Measurements from ENCODE around the gene CA10. TPM values are rescaled to one million over a fixed set of nuclear protein-coding genes. Genes with fewer than 3 reads are reported as not detected.

CA10 gene
- total RNA-seq, 2 donors from 2014 or later, result 0.26 TPM; not detected in 1

DNA sequence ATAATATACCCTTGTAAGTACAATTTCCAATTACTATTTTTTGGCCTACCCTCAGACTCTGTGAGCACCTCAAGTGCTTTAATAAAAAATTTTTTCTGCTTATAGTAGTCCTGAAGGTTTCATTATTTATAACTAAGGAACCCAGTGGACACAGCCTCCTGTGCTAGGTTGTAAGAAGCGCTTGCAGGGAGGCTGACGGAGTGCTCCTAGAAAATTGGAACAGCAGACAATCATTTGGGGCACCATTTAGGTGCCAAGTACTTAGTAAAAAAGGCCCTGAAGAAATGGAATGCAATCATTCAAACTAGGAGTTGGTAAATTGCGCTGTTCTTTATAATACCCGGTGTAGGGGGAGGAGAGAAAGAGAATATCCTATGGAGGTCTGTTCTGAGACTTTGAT, 19.8 kb downstream of the CA10 start:
- H3K9me3 ChIP-seq, result no peaks in the 10 kb centered on the region
- DNase-seq (no peak), ATAC-seq (no peak)
- WGBS, 2 donors, result 85 to 87% methylated on average over 4 of the region's 4 CpGs
- TF ChIP-seq, protein P1, sequence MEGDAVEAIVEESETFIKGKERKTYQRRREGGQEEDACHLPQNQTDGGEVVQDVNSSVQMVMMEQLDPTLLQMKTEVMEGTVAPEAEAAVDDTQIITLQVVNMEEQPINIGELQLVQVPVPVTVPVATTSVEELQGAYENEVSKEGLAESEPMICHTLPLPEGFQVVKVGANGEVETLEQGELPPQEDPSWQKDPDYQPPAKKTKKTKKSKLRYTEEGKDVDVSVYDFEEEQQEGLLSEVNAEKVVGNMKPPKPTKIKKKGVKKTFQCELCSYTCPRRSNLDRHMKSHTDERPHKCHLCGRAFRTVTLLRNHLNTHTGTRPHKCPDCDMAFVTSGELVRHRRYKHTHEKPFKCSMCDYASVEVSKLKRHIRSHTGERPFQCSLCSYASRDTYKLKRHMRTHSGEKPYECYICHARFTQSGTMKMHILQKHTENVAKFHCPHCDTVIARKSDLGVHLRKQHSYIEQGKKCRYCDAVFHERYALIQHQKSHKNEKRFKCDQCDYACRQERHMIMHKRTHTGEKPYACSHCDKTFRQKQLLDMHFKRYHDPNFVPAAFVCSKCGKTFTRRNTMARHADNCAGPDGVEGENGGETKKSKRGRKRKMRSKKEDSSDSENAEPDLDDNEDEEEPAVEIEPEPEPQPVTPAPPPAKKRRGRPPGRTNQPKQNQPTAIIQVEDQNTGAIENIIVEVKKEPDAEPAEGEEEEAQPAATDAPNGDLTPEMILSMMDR (IDR thresholded peaks at IDR 0.05), result no peak
- no peak for TF ChIP-seq POLR2A (IDR thresholded peaks at IDR 0.05)
- intact Hi-C loops (cut with DNase I), result no loop called here
- no peak overlapping the region for H3K27ac ChIP-seq
- no peaks in the 10 kb centered on the region for H3K36me3 ChIP-seq (replicated peaks in 1 of 2; ENCODE audit: insufficient read depth in 1 of 2, low read depth in 2 of 2)
- H3K4me1 ChIP-seq, result no peaks in the 10 kb centered on the region
- no peak overlapping the region for H3K4me3 ChIP-seq
- no peaks in the 10 kb centered on the region for H3K27me3 ChIP-seq

DNA sequence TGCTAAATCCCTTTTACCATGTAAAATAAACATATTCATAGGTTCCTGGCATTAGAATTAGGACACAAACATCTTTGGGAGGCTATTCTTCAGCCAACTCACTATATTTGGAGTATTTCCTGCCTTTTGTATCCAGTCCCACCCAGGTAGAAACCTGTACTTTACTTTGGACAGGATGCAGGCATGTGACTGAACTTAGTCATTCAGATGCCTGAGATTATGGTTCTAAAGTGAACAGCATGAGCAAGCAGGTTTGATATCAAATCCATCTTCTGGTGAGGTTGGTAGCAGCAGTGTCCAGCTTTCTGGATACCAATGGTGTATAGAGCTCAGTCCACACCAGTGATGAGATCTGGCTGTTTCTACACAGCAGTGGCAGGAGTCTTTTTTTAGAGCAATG, 20.2 kb downstream of the CA10 start:
- Histone ChIP-seq H3K36me3 (replicated peaks in 1 of 2; ENCODE audit: insufficient read depth in 1 of 2, low read depth in 2 of 2) (no peaks in the 10 kb centered on the region), H3K4me3 (no peak overlapping the region), H3K9me3 (no peaks in the 10 kb centered on the region), H3K27me3 (no peaks in the 10 kb centered on the region), H3K27ac (no peak overlapping the region), H3K4me1 (no peaks in the 10 kb centered on the region)
- DNase-seq (no peak), ATAC-seq (no peak)
- TF ChIP-seq POLR2A (IDR thresholded peaks at IDR 0.05), result no peak
- TF ChIP-seq, protein P1 (IDR thresholded peaks at IDR 0.05), result no peak
- intact Hi-C loops (cut with DNase I), result no loop called here

DNA sequence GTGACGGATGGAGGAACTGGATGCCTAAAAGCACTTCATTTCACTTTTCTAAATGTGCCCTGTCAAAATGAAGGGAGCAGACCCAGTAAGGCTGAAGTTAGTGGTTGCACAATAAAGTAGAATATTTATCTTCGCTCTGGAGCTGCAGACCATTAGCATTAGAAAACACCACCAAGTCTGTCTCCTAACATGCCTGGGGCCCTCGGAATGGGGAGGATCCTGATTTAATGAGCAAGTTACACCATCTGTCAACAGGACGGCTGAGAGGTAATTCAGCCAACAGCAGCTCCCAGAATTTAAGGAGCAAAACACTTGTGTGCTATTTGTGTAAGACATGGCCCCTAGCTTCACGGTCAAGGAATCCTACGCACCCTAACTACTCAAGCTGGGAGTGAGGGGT, 22.3 kb downstream of the CA10 start:
- no peaks in the 10 kb centered on the region for H3K9me3 ChIP-seq
- H3K27ac ChIP-seq, result no peak overlapping the region
- H3K36me3 ChIP-seq (replicated peaks in 1 of 2; ENCODE audit: insufficient read depth in 1 of 2, low read depth in 2 of 2), result no peaks in the 10 kb centered on the region
- ATAC-seq (no peak), DNase-seq (no peak)
- no peak overlapping the region for H3K4me3 ChIP-seq
- 46 to 55% methylated on average over 6 of the region's 6 CpGs for WGBS, 2 donors
- no peaks in the 10 kb centered on the region for H3K4me1 ChIP-seq
- no peak for TF ChIP-seq POLR2A (IDR thresholded peaks at IDR 0.05)
- TF ChIP-seq, protein P1 (IDR thresholded peaks at IDR 0.05), result no peak
- intact Hi-C loops (cut with DNase I), result no loop called here
- no peaks in the 10 kb centered on the region for H3K27me3 ChIP-seq

DNA sequence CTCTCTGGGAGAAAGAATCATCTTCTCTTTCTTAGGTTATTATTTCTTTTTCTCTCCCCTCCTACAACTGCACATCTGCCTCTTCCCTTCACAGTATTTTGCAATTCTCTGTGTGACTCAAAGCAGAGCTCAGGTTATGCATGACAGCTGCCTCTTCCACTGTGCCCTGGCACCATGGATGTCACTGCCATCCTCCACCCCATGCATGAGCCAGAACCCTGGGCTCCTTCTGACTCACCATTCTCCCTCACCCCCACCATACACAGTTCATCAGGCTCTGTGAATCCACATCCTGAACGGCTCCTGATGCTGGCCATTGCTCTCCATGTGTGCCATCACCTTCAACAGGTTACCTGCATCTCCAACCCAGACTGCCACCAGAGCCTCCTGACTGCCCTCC, 23.9 kb downstream of the CA10 start:
- DNase-seq (no peak), ATAC-seq (no peak)
- intact Hi-C loops (cut with DNase I), result no loop called here
- H3K4me3 ChIP-seq, result no peak overlapping the region
- H3K27me3 ChIP-seq, result no peaks in the 10 kb centered on the region
- H3K36me3 ChIP-seq (replicated peaks in 1 of 2; ENCODE audit: insufficient read depth in 1 of 2, low read depth in 2 of 2), result no peaks in the 10 kb centered on the region
- no peaks in the 10 kb centered on the region for H3K9me3 ChIP-seq
- 8 to 33% methylated on average over 1 of the region's 1 CpG for WGBS, 2 donors
- no peak for TF ChIP-seq POLR2A (IDR thresholded peaks at IDR 0.05)
- TF ChIP-seq, protein P1 (IDR thresholded peaks at IDR 0.05), result no peak
- no peak overlapping the region for H3K27ac ChIP-seq
- no peaks in the 10 kb centered on the region for H3K4me1 ChIP-seq

DNA sequence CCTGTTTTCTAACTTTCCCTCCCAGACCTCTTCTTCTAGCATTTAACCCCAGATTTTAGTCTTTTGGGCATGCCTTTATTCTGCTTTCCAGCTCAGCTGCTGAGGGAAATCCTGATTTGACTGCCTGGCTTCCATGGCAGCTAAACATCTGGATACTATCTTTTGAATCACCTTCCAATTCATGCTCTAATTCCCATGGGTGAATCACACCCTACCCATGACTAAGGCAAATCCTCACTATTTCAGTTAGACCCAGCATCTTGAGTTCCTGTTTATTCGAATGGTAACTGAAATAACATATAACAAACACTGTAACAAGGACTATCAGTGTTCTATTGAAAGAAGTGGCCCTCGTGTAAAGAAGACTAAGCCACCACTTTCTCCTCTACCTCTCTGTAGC, 29.8 kb downstream of the CA10 start:
- no peak for ATAC-seq
- intact Hi-C loops (cut with DNase I), result no loop called here

More for the DNA sequence above, 29.8 kb downstream of the CA10 start:
- H3K27me3 ChIP-seq, result no peaks in the 10 kb centered on the region
- WGBS, 2 donors, result 33 to 53% methylated on average over 2 of the region's 2 CpGs
- H3K4me3 ChIP-seq, result no peak overlapping the region
- no peak for DNase-seq
- no peaks in the 10 kb centered on the region for H3K36me3 ChIP-seq (replicated peaks in 1 of 2; ENCODE audit: insufficient read depth in 1 of 2, low read depth in 2 of 2)
- H3K4me1 ChIP-seq, result no peaks in the 10 kb centered on the region
- no peaks in the 10 kb centered on the region for H3K9me3 ChIP-seq
- H3K27ac ChIP-seq, result no peak overlapping the region
- TF ChIP-seq POLR2A (IDR thresholded peaks at IDR 0.05), result no peak
- TF ChIP-seq, protein P1 (IDR thresholded peaks at IDR 0.05), result no peak
